ENCODE data around the gene PALLD. TPM values are rescaled to one million over a fixed set of nuclear protein-coding genes. Genes with fewer than 3 reads are reported as not detected.

Gene PALLD
- 1 to 10 TPM; 1.7 to 3.3 TPM for total RNA-seq

GRCh38 chr4:168496834-168497233, at the start of gene PALLD:
Gene PALLD (plus strand): TSS chr4:168497052.

Small RNAs within 50 kb of the gene (small RNA-seq; reads per million reads assigned to genes)
- gene RF00432 (0 reads per million in 2 donors), gene RNU6-1336P (0 reads per million in 2 donors), gene RNU6-853P (0 reads per million in 2 donors)

Other genes with a start within 250 kb of the PALLD start
- 10 to 100 TPM; 83.3 to 91.9 TPM for gene DDX60, start 178.3 kb upstream of the PALLD start, total RNA-seq
- 100 to 1,000 TPM; 127 to 131 TPM for gene DDX60L, start 16.6 kb upstream of the PALLD start, total RNA-seq

All from melanocyte of skin (primary cell).